ENCODE data around the gene ARID4A. TPM values are rescaled to one million over a fixed set of nuclear protein-coding genes. Genes with fewer than 3 reads are reported as not detected.
A peak's percentile ranks its signal among the peaks of the same experiment; 100 is the strongest.

ARID4A gene
- total and polyA plus RNA-seq, 10 donors: 7.3 to 55.0 (median 41.7) TPM

DNA sequence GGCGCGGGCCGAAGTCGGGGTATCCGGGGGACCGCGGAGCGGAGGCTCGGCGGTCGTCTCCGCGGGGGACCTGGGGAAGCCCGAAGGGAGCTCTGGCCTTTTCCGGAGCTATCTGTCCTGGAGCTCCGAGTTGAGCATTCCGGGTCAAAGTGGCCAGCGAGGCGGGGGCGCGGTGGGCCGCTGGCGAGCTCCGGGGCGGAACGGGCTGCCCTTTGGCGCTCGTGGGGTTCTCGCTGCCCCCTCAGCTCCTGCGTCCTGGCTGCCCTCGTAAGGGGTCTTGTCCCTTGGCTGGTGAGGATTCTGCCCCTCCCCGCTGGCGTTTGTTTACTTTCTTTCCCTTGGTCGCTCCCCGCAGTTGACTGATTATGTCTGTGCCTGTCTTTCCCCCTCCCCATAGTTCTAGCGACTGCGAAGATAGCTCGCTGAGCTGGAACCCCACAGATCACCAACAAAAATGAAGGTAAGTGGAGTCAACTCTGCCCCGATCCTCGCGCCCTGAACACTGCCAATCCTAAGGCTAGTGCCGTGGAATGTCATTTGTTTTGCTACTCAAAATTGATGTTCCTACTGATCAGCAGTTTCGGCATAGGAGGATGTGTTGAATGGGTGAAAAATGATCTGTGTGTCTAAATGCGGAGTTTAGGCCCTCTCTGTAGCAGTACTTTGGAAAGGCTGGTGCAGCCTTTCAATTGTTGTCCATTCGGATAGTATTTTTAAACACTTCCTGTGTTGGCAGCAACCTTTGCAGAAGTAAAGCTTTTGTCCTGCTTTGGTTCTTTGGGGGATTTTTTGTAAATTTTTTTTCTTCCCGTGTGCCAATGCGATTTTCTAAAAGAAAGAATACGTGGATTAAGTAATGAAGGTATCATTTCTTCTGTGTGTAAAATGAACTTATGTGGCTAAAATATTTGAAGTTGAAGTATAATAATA, 1.3 kb downstream of the ARID4A start:
- whole genome bisulfite sequencing, 5 donors: 1 to 2% (median 1%) methylated on average over 28 to 48 of the region's 48 CpGs
- intact Hi-C loops (cut with DNase I; ENCODE audit: low total_unique reads): no loop called here

DNA sequence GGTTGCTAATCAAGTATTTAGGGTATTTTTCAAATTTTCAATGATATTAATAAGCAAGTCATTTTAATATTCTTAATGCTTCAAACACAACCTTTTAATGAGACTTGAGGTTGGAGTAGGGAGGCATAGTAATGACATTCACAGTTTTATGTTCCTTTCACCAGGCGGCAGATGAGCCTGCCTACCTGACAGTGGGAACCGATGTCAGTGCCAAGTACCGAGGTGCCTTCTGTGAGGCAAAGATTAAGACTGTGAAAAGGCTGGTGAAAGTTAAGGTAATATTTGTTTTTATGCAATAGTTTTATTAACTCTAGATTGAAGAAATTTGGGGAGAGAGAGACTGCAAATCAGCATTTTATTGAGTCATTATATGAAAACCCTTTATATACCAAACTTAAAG, 3.1 kb downstream of the ARID4A start:
- H3K9me3 ChIP-seq: no peaks in the 10 kb centered on the region
- H3K4me3 ChIP-seq: no peak overlapping the region
- no peaks in the 10 kb centered on the region for H3K27me3 ChIP-seq (replicated peaks in 1 of 7)
- H3K36me3 ChIP-seq: peaks cover 0 to 52% (median 29%) of the 10 kb centered on the region in 6 donors
- TF ChIP-seq POLR2A (IDR thresholded peaks at IDR 0.05) (no peak), POLR2AphosphoS5 (IDR thresholded peaks at IDR 0.05) (no peak)
- TF ChIP-seq, protein P1, sequence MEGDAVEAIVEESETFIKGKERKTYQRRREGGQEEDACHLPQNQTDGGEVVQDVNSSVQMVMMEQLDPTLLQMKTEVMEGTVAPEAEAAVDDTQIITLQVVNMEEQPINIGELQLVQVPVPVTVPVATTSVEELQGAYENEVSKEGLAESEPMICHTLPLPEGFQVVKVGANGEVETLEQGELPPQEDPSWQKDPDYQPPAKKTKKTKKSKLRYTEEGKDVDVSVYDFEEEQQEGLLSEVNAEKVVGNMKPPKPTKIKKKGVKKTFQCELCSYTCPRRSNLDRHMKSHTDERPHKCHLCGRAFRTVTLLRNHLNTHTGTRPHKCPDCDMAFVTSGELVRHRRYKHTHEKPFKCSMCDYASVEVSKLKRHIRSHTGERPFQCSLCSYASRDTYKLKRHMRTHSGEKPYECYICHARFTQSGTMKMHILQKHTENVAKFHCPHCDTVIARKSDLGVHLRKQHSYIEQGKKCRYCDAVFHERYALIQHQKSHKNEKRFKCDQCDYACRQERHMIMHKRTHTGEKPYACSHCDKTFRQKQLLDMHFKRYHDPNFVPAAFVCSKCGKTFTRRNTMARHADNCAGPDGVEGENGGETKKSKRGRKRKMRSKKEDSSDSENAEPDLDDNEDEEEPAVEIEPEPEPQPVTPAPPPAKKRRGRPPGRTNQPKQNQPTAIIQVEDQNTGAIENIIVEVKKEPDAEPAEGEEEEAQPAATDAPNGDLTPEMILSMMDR (IDR thresholded peaks at IDR 0.05 in 8 of 11, conservative IDR thresholded peaks at IDR 0.05 in 3 of 11): no peak
- no peak overlapping the region for H3K27ac ChIP-seq
- no peak for DNase-seq
- 94 to 97% (median 94%) methylated on average over 3 of the region's 3 CpGs for WGBS, 5 donors
- intact Hi-C loops (cut with DNase I; ENCODE audit: low total_unique reads): no loop called here
- peaks cover 17 to 76% (median 34%) of the 10 kb centered on the region in 6 donors for H3K4me1 ChIP-seq

More for the DNA sequence above, 1.3 kb downstream of the ARID4A start:
- H3K36me3 ChIP-seq: peaks cover 2 to 45% (median 26%) of the 10 kb centered on the region in 6 donors
- peak; percentile 90 for DNase-seq
- peaks cover 24 to 78% (median 52%) of the 10 kb centered on the region in 6 donors for H3K4me1 ChIP-seq
- H3K4me3 ChIP-seq: peak overlapping the region; percentile 75 to 99 (median 98)
- TF ChIP-seq POLR2AphosphoS5 (IDR thresholded peaks at IDR 0.05) (no peak), POLR2A (IDR thresholded peaks at IDR 0.05) (no peak)
- TF ChIP-seq, protein P1 (IDR thresholded peaks at IDR 0.05 in 8 of 11, conservative IDR thresholded peaks at IDR 0.05 in 3 of 11): no peak
- H3K27me3 ChIP-seq (replicated peaks in 1 of 7): no peaks in the 10 kb centered on the region
- H3K9me3 ChIP-seq: no peaks in the 10 kb centered on the region
- H3K27ac ChIP-seq: peak overlapping the region; percentile 90 to 99 (median 98)

DNA sequence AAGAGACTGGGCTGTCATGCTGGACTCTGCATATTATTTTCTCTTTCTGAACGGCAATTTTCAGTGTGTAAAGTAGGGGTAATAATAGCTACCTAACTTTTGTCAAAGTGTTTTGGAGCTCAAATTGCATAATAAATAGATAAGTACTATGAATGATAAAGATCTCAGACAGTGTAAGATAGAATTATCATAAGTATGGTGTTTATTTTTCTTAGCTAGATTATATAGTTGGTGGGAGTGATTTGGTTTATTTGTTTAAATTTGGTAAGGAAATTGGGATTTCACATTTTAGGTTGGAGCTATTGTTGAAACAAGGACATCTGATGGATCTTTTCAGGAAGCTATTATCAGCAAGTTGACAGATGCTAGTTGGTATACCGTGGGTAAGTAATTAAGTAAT, 7.4 kb downstream of the ARID4A start:
- Histone ChIP-seq H3K4me3 (no peak overlapping the region), H3K27me3 (replicated peaks in 1 of 7) (no peaks in the 10 kb centered on the region), H3K4me1 (peaks cover 2 to 68% (median 16%) of the 10 kb centered on the region in 6 donors), H3K27ac (no peak overlapping the region), H3K9me3 (no peaks in the 10 kb centered on the region), H3K36me3 (peaks cover 0 to 87% (median 43%) of the 10 kb centered on the region in 6 donors)
- DNase-seq: no peak
- TF ChIP-seq POLR2A (IDR thresholded peaks at IDR 0.05) (no peak), POLR2AphosphoS5 (IDR thresholded peaks at IDR 0.05) (no peak)
- TF ChIP-seq, protein P1 (IDR thresholded peaks at IDR 0.05 in 8 of 11, conservative IDR thresholded peaks at IDR 0.05 in 3 of 11): no peak
- 70 to 81% (median 77%) methylated on average over 2 of the region's 2 CpGs for WGBS, 5 donors
- intact Hi-C loops (cut with DNase I; ENCODE audit: low total_unique reads): no loop called here

Data from spleen (tissue), 11 donors.